Measurements from ENCODE around the gene CC2D2B.
"Not testable (repeated sequence)": the region's sequence is repeated elsewhere in the genome, so short reads cannot be mapped to it uniquely, and the experiment has no call there.

CC2D2B gene

GRCh38 chr10:95906677-95907455, 909 bp upstream of the CC2D2B start:
- DNase-seq, result no peak

GRCh38 chr10:95908450-95908849, 675 bp downstream of the CC2D2B start:
- DNase-seq, result no peak

GRCh38 chr10:95909561-95909960, 1.8 kb downstream of the CC2D2B start:
- DNase-seq, result no peak

- DNase-seq, result not testable (repeated sequence)
These were observed 8.3 kb downstream of the CC2D2B start for GRCh38 chr10:95916039-95916438.

- DNase-seq, result no peak
These were observed 13.1 kb downstream of the CC2D2B start for GRCh38 chr10:95920798-95921426.

GRCh38 chr10:95925033-95925432, 17.3 kb downstream of the CC2D2B start:
- no peak for DNase-seq

- DNase-seq, result no peak
These were observed 27.7 kb downstream of the CC2D2B start for GRCh38 chr10:95935429-95935828.

DNA sequence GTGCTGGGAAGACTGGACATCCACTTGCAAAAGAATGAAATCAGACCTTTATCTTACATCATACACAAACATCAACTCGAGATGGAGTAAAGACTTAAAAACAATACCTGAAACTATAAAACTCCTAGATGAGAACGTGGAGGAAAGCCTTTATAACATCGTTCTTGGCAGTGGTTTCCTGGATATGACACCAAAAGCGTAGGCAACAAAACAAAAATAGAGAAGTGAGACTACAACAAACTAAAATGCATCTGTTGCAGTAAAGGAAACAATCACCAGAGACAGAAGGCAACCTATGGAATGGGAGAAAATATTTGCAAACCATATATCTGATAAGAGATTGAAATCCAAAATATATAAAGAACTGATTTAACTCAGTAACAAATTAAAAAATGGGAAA, 33.3 kb downstream of the CC2D2B start:
- DNase-seq, result no peak

- no peak for DNase-seq
These were observed 55.6 kb downstream of the CC2D2B start for GRCh38 chr10:95963202-95963990.

- DNase-seq, result no peak
These were observed 56.2 kb downstream of the CC2D2B start for GRCh38 chr10:95963991-95964389.

DNA sequence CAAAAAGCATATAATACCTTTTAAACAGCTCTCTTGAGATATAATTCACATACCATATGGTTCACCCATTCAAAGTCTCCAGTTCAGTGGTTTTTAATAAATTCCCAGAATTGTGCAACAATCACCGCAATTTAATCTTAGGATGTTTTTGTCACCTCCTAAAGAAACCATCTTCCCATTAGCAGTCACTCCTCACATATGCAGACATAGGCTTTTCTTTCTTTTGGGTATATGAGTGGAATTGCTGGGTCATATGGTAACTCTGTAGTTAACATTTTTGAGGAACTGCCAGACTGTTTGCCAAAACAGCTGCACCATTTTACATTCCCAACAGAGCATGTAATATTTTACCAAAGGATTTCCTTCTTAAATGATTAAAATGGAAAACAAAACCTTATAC, 57.0 kb downstream of the CC2D2B start:
- no peak for DNase-seq

GRCh38 chr10:95976362-95977229, 68.8 kb downstream of the CC2D2B start:
- no peak for DNase-seq

- DNase-seq, result no peak
These were observed 74.4 kb downstream of the CC2D2B start for GRCh38 chr10:95982200-95982599.

- no peak for DNase-seq
These were observed 80.1 kb downstream of the CC2D2B start for GRCh38 chr10:95987685-95988426.

GRCh38 chr10:95988702-95989101, 80.9 kb downstream of the CC2D2B start:
- no peak for DNase-seq

GRCh38 chr10:95994376-95994775, 86.6 kb downstream of the CC2D2B start:
- not testable (repeated sequence) for DNase-seq

GRCh38 chr10:95998255-95998784, 90.5 kb downstream of the CC2D2B start:
- no peak for DNase-seq

DNA sequence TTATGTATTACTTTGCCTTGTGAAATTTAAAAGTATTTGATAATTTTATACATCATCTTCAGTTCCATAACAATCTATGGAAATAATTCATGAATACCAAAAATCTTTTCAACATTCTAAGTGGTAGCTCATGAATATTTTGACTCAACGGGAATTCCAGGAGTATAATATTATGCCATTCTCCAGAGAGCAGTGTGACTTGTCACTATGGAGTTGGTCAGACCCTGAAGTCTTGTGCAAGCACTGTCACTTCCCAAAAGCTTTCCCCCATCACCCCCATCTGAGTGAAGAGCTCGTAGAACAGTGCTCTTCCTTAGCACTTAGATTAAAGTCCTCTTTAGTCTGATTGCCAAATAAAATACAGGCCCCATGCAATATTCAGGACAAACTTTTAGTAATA, 106.2 kb downstream of the CC2D2B start:
- DNase-seq, result no peak

DNA sequence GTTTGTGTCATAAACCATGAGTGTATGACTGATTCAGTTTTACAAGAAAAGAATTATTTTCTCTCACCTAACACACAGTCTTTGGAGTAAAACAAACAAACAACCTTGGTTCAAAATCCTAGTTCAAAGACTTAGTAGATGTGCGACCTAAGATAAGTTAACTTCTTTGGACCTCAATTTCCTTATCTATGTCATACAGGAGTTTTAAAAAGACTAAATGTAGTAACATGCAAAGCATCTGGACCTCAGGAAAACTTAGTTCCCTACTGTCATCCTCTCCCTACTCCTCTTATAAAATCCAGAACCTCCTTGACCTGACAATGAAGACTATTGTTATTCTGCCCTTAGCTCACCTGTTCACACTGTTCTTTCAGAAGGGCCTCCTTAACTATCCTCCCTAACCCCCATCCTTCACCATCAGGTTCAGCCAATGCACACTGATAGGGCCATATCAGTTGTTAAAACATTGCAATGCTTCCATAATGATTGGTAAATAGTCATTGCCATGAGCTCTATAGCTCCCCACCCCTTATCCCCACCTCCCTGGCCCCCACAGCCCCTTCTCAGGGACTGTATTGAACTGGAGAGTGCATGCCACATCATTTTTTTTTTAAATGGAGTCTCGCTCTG, 106.8 kb downstream of the CC2D2B start:
- no peak for DNase-seq

DNA sequence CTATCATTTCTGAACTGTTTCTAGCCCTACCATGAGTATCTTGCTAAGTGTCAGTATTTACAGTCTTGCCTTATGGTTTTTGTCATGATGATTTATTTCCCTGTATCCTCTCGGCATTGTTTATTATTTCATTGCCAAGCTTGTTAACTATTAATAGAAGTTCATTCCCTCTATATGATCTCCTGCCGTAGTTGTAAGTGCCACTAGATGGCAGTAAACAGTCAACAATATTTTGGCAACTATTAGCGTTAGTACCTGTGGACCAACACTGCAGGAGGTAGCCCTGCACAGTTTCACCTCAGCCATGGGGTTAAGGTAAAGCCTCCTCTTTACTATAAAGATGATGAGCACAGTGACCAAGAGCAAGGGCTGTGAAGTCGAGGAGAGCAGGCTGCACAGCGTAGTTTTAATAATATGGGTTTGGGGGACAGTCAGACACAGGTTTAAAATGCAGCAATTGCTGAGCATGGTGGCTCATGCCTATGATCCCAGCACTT, 109.5 kb downstream of the CC2D2B start:
- peak; percentile 42 for DNase-seq

DNA sequence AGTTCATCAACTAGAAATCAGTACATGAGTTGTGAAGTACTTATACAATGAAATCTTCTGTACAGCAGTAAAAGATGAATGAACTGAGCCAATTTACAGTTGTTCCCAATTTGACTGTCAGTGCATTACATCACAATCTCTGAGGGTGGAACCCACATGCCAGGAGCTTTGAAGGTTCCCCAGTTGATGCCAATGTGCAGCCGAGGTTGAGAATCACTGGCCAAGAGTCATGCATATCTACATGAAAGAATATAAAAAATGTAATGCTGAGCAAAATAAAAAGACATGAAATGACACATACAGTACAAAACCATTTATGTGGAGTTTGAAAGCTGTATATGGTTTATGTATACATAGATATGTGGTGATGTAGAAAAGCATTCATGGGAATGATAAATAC, 113.6 kb downstream of the CC2D2B start:
- no peak for DNase-seq
